T-helper 17 cell (primary cell): ENCODE measurements around the gene TBX21. TPM values are rescaled to one million over a fixed set of nuclear protein-coding genes. Genes with fewer than 3 reads are reported as not detected.

Experiments used
- ATAC-seq: fragments of 150-1000 bp; cut with Tn5 transposase; 2 replicates; pipeline ENCODE4 v1.10.0; 2021; ENCODE audit warnings: mild to moderate bottlenecking, moderate library complexity
- DNase-seq, 3 donors: peaks; one replicate each; pipeline versions ENCODE4 v3.0.0 to v3.0.0-alpha.2; 2020 to 2021
- H3K9me3 ChIP-seq: one replicate; pipeline ENCODE4 v1.7.0; 2013; ENCODE audit warnings: low read length, mild to moderate bottlenecking; ENCODE audit not compliant: control insufficient read depth, poor library complexity, severe bottlenecking
- H3K27ac Mint-ChIP-seq: one replicate; pipeline ENCODE4 v1.8.0; 2022; ENCODE audit warnings: mild to moderate bottlenecking, moderate library complexity, mixed read lengths
- H3K27me3 Mint-ChIP-seq: one replicate; pipeline ENCODE4 v1.8.0; 2022; ENCODE audit warnings: mixed read lengths
- H3K36me3 Mint-ChIP-seq: one replicate; pipeline ENCODE4 v1.8.0; 2022; ENCODE audit warnings: low read depth, mixed read lengths
- H3K4me1 Mint-ChIP-seq: one replicate; pipeline ENCODE4 v1.8.0; 2022; ENCODE audit warnings: mild to moderate bottlenecking, mixed read lengths
- H3K4me3 Mint-ChIP-seq: one replicate; pipeline ENCODE4 v1.8.0; 2022; ENCODE audit warnings: mild to moderate bottlenecking, moderate library complexity, mixed read lengths
- total RNA-seq, 4 donors: library from RNA in 2 of 4; stranded (reverse) in 2 of 4; gene quantifications; one replicate each; pipeline ENCODE4 v1.2.3 and lab custom pipeline; 2022 to 2026

Gene TBX21
- total RNA-seq, 2 donors from 2014 or later = 7.9 to 8.8 TPM

GRCh38 chr17:47702391-47702995 lies 30.5 kb upstream of the TBX21 start:
- no peaks in the 10 kb centered on the region for H3K36me3 Mint-ChIP-seq
- H3K4me3 Mint-ChIP-seq = peak overlapping the region; percentile 63

DNA sequence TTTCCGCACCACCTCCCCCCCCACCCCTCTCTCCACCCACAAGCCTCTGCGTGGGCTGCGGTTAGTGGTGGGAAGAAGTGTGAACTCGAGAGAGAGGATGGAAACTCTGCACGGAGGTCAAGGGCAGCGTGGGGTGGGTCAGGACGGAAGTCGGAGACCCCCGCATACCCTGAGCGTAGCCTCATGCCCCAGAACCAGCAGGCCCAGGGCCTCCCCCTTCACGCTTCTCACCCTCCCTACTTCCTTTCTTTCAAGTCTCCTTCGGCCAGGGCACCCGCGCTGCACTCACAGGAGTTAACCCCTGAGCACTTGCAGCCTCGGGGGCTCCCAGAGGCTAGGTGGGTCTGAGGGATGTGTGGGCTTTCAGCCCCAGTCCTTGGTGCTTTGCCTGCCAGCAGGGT lies 29.8 kb upstream of the TBX21 start:
- Mint-ChIP-seq H3K36me3 (no peaks in the 10 kb centered on the region), H3K4me3 (peak overlapping the region; percentile 82), H3K27ac (peak overlapping the region; percentile 92), H3K4me1 (peaks cover 63% of the 10 kb centered on the region), H3K27me3 (no peaks in the 10 kb centered on the region)
- ATAC-seq (peak; percentile 7), DNase-seq (no peak)
- no peaks in the 10 kb centered on the region for H3K9me3 ChIP-seq

More at GRCh38 chr17:47702391-47702995, 30.5 kb upstream of the TBX21 start:
- DNase-seq = no peak
- no peak for ATAC-seq
- peak overlapping the region; percentile 47 for H3K27ac Mint-ChIP-seq
- no peaks in the 10 kb centered on the region for H3K27me3 Mint-ChIP-seq
- H3K9me3 ChIP-seq = no peaks in the 10 kb centered on the region
- H3K4me1 Mint-ChIP-seq = peaks cover 63% of the 10 kb centered on the region

DNA sequence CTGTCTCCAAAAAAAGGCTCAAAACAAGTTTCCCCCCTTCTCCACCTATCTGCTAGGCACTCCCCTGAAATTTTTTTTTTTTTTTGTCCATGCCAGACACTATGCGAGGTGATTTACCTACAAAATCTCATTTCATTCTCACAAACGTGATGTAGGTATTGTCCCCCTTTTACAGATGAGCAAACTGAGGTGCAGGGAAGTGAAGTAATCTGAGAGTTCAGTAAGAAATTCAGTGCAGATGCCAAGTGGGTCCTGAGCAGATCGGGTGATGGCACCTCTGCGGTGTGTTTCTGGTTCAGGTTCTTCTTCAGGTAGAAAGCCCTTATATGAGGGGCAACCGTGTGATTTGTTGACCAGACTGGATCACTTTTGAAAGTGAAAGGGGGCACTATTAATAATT lies 29.4 kb upstream of the TBX21 start:
- no peak for ATAC-seq

DNA sequence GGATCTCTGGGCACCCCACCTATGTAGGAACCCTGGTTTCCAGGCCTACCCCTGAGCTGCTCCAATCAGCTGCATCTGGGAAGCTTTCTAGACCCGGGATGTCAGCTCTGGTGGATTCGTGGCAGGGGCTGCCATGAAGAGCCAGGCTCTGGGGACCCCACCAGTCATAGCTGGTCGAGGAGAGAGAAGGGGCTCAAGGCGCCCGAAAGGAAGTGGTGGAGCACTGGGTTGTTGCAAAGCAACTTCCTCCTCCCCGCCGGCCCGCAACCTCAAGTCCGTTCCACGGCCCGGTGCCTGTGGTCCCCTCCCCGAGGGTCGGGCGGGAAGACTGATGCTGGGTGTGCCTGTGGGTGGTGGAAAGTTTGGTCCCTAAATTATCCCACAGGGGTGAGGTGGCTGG lies 28.9 kb upstream of the TBX21 start:
- no peaks in the 10 kb centered on the region for H3K36me3 Mint-ChIP-seq
- H3K27ac Mint-ChIP-seq = peak overlapping the region; percentile 92
- peaks cover 57% of the 10 kb centered on the region for H3K4me1 Mint-ChIP-seq
- H3K9me3 ChIP-seq = no peaks in the 10 kb centered on the region
- ATAC-seq = no peak
- no peak for DNase-seq
- no peaks in the 10 kb centered on the region for H3K27me3 Mint-ChIP-seq
- peak overlapping the region; percentile 82 for H3K4me3 Mint-ChIP-seq

More for the DNA sequence above, 29.4 kb upstream of the TBX21 start:
- Mint-ChIP-seq H3K4me3 (peak overlapping the region; percentile 82), H3K4me1 (peaks cover 62% of the 10 kb centered on the region), H3K36me3 (no peaks in the 10 kb centered on the region), H3K27me3 (no peaks in the 10 kb centered on the region), H3K27ac (peak overlapping the region; percentile 92)
- no peak for DNase-seq
- H3K9me3 ChIP-seq = no peaks in the 10 kb centered on the region

- Mint-ChIP-seq H3K4me3 (peak overlapping the region; percentile 82), H3K4me1 (peaks cover 54% of the 10 kb centered on the region), H3K36me3 (no peaks in the 10 kb centered on the region), H3K27ac (peak overlapping the region; percentile 92), H3K27me3 (no peaks in the 10 kb centered on the region)
- H3K9me3 ChIP-seq = no peaks in the 10 kb centered on the region
- ATAC-seq (no peak), DNase-seq (no peak)
Observed at GRCh38 chr17:47704736-47705135, 28.3 kb upstream of the TBX21 start.

DNA sequence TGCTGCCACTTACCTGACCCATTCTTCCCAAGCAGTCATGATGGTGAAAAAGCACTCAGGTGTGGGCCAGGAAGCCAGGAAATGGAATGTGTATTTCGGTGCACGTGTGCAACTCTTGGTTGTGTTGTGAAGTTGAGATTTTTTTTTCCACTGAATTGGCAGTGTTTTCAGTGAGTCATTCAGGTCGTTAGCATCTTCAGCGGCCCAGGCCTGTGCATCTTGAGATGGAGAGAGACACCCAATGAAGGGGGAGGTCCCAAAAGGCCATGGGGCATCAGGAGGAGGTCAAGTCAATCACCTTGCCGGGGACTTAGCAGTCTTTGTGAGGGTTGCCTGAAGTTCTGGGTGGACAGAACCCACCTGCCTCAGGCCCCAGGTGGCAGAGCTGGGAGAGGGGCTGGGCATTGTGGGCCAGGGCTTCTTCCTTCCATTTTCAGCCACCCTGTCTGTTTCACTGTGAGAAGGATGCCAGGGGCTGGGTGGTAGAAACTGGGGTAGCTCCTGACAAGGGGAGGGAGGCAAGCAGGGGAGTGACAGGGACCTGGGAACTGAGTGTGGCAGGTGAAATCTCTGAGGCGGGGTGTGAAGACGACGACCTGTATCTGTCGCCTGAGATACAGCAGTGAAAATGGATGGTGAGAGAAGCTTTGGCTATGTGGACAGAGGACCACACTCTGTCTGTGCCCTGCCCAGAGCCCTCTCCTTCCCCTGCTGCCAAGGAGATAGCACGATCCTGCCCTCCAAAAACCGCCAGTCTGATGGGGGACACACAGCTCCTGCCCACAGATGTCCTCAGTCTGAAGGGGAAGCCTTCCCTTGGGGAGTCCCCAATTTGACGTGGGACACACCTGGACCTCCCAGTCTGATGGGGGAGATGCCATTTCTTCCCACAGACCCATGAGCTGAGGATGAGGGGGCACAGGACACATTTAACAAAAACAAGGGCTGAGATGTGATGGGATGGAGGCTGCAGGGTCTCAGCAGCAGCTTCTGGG lies 27.2 kb upstream of the TBX21 start:
- Mint-ChIP-seq H3K27ac (peak overlapping the region; percentile 92), H3K36me3 (no peaks in the 10 kb centered on the region), H3K4me1 (peaks cover 52% of the 10 kb centered on the region), H3K4me3 (peak overlapping the region; percentile 82), H3K27me3 (no peaks in the 10 kb centered on the region)
- DNase-seq = no peak
- H3K9me3 ChIP-seq = no peaks in the 10 kb centered on the region
- ATAC-seq = peak; percentile 10

- Mint-ChIP-seq H3K4me1 (peaks cover 45% of the 10 kb centered on the region), H3K27ac (peak overlapping the region; percentile 92), H3K36me3 (no peaks in the 10 kb centered on the region), H3K27me3 (no peaks in the 10 kb centered on the region), H3K4me3 (peak overlapping the region; percentile 82)
- no peak for DNase-seq
- no peaks in the 10 kb centered on the region for H3K9me3 ChIP-seq
- ATAC-seq = no peak
Observed at GRCh38 chr17:47707056-47707804, 25.8 kb upstream of the TBX21 start.

- Mint-ChIP-seq H3K4me3 (no peak overlapping the region), H3K27me3 (no peaks in the 10 kb centered on the region), H3K36me3 (no peaks in the 10 kb centered on the region), H3K27ac (no peak overlapping the region), H3K4me1 (peaks cover 43% of the 10 kb centered on the region)
- ATAC-seq (no peak), DNase-seq (no peak)
- no peaks in the 10 kb centered on the region for H3K9me3 ChIP-seq
Observed at GRCh38 chr17:47707884-47708283, 25.2 kb upstream of the TBX21 start.

GRCh38 chr17:47708312-47708863 lies 24.6 kb upstream of the TBX21 start:
- no peaks in the 10 kb centered on the region for H3K9me3 ChIP-seq
- no peaks in the 10 kb centered on the region for H3K36me3 Mint-ChIP-seq

GRCh38 chr17:47708864-47709541 lies 24.0 kb upstream of the TBX21 start:
- no peak for DNase-seq
- H3K9me3 ChIP-seq = no peaks in the 10 kb centered on the region
- H3K4me3 Mint-ChIP-seq = no peak overlapping the region
- H3K27me3 Mint-ChIP-seq = no peaks in the 10 kb centered on the region
- ATAC-seq = no peak
- no peaks in the 10 kb centered on the region for H3K36me3 Mint-ChIP-seq
- H3K27ac Mint-ChIP-seq = no peak overlapping the region
- H3K4me1 Mint-ChIP-seq = peaks cover 36% of the 10 kb centered on the region

More at GRCh38 chr17:47708312-47708863, 24.6 kb upstream of the TBX21 start:
- Mint-ChIP-seq H3K4me3 (no peak overlapping the region), H3K27ac (no peak overlapping the region), H3K4me1 (peaks cover 41% of the 10 kb centered on the region), H3K27me3 (no peaks in the 10 kb centered on the region)
- ATAC-seq (no peak), DNase-seq (no peak)

DNA sequence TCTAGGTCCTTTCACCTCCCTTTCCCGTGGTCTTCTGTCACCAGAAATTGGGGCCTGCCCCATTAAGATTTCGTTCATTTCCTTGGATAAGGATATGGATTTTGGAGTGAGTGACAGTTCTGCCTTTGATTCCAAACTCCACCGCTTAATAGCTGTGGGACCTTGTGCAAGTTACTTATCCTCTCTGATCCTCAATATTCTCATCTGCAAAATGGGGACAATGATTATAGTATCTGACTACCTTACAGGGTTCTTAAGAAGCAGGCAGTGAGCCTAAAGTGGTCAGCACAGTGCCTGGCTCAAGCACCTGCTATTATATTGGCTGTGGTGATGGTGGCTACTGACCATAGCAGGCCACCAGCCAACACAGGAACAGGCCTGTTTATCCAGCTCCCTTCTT lies 23.4 kb upstream of the TBX21 start:
- H3K36me3 Mint-ChIP-seq = no peaks in the 10 kb centered on the region
- no peak overlapping the region for H3K4me3 Mint-ChIP-seq
- ATAC-seq = no peak
- H3K27me3 Mint-ChIP-seq = no peaks in the 10 kb centered on the region
- H3K9me3 ChIP-seq = no peaks in the 10 kb centered on the region
- H3K4me1 Mint-ChIP-seq = peaks cover 34% of the 10 kb centered on the region
- no peak for DNase-seq
- H3K27ac Mint-ChIP-seq = no peak overlapping the region

DNA sequence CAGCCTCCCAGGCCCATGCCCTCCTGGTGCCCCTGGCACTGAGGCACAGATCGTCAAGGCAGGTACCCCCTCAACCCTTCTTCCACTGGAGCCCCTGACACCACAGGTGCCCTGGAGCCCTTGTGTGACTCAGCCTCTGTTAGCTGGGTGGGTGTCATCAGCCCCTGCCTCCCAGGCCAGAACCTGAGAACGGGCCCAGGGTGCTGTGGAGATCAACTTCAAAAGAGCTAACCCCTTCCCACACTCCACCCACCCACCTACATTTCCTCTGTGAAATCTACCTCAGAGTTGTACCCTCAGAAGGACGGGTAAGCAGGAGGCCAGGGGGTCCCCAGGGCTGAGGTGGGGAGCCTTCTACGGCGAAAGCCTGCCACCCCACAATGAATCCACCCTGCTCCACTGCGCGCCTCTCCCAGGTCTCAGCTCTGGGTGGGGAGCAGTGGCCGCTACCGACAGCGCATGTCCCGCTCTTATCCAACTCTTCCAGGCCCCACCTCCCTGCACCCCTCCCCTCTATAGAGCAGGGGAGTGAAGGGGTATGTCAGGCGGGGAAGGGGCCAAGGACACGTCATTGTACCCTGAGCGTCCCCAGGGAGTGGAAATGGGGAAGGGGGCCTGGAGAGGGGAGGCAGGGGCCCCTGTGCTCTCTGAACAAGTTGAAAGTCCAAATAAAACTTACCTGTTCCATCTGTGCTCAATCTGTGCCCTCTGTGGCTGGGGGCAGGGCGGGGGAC lies 21.5 kb upstream of the TBX21 start:
- H3K9me3 ChIP-seq = no peaks in the 10 kb centered on the region
- Mint-ChIP-seq H3K4me1 (peaks cover 23% of the 10 kb centered on the region), H3K4me3 (no peak overlapping the region), H3K36me3 (no peaks in the 10 kb centered on the region), H3K27me3 (no peaks in the 10 kb centered on the region), H3K27ac (no peak overlapping the region)
- no peak for ATAC-seq
- no peak for DNase-seq
